ENCODE results near the gene SLC9A6.

The SLC9A6 gene

GRCh38 chrX:136057567-136057966 lies 72.3 kb downstream of the SLC9A6 start:
- H3K4me3 ChIP-seq (ENCODE audit: low read depth, low read length): no peak overlapping the region
- no peak for DNase-seq (ENCODE audit: low read depth)
- TF ChIP-seq CTCF (IDR thresholded peaks at IDR 0.05; ENCODE audit: low read depth, low read length, missing control alignments): no peak

- no peak for TF ChIP-seq CTCF (IDR thresholded peaks at IDR 0.05; ENCODE audit: low read depth, low read length, missing control alignments)
- H3K4me3 ChIP-seq (ENCODE audit: low read depth, low read length): no peak overlapping the region
- DNase-seq (ENCODE audit: low read depth): no peak
Observed at GRCh38 chrX:136059350-136059749, 74.1 kb downstream of the SLC9A6 start.

- no peak for DNase-seq (ENCODE audit: low read depth)
- TF ChIP-seq CTCF (IDR thresholded peaks at IDR 0.05; ENCODE audit: low read depth, low read length, missing control alignments): no peak
Observed at GRCh38 chrX:136061286-136061685, 76.1 kb downstream of the SLC9A6 start.

GRCh38 chrX:136061696-136062095 lies 76.5 kb downstream of the SLC9A6 start:
- no peak for TF ChIP-seq CTCF (IDR thresholded peaks at IDR 0.05; ENCODE audit: low read depth, low read length, missing control alignments)
- H3K4me3 ChIP-seq (ENCODE audit: low read depth, low read length): no peak overlapping the region
- no peak for DNase-seq (ENCODE audit: low read depth)

More at GRCh38 chrX:136061286-136061685, 76.1 kb downstream of the SLC9A6 start:
- H3K4me3 ChIP-seq (ENCODE audit: low read depth, low read length): no peak overlapping the region

- no peak for TF ChIP-seq CTCF (IDR thresholded peaks at IDR 0.05; ENCODE audit: low read depth, low read length, missing control alignments)
- H3K4me3 ChIP-seq (ENCODE audit: low read depth, low read length): no peak overlapping the region
- no peak for DNase-seq (ENCODE audit: low read depth)
Observed at GRCh38 chrX:136063340-136064079, 78.3 kb downstream of the SLC9A6 start.

GRCh38 chrX:136064661-136065043 lies 79.4 kb downstream of the SLC9A6 start:
- TF ChIP-seq CTCF (IDR thresholded peaks at IDR 0.05; ENCODE audit: low read depth, low read length, missing control alignments): no peak
- H3K4me3 ChIP-seq (ENCODE audit: low read depth, low read length): no peak overlapping the region
- no peak for DNase-seq (ENCODE audit: low read depth)

Data from GM12864 (cell line).